Ovary (tissue), 9 donors: ENCODE measurements around the gene EEFSEC. TPM values are rescaled to one million over a fixed set of nuclear protein-coding genes. Genes with fewer than 3 reads are reported as not detected.

Source experiments
- DNase-seq, 5 donors: peaks; one replicate each; pipeline ENCODE4 v3.0.0-alpha.2; 2019 to 2020
- H3K27ac ChIP-seq, 2 donors: fragments of 200-600 bp; one replicate each; pipeline versions ENCODE4 v1.5.1 to v1.8.0; 2019 to 2022
- H3K27me3 ChIP-seq: fragments of 200-600 bp; one replicate; pipeline ENCODE4 v1.8.0; 2022
- H3K36me3 ChIP-seq: fragments of 200-600 bp; sonication (generic); one replicate; pipeline ENCODE4 v1.5.1; 2019
- H3K4me1 ChIP-seq: one replicate; pipeline ENCODE4 v1.8.1; 2013; ENCODE audit warnings: mild to moderate bottlenecking, moderate library complexity; ENCODE audit not compliant: insufficient read depth
- H3K4me3 ChIP-seq: fragments of 200-600 bp; sonication (generic); one replicate; pipeline ENCODE4 v1.5.1; 2017
- H3K9me3 ChIP-seq, 2 donors: fragments of 200-600 bp in 1 of 2; sonication (generic) in 1 of 2; one replicate each; pipeline versions ENCODE4 v1.5.1 to v1.8.1; 2013 to 2019; ENCODE audit warnings: mild to moderate bottlenecking in 1 of 2, moderate library complexity in 1 of 2
- CTCF ChIP-seq, 3 donors: fragments of 450-650 bp in 2 of 3; fragments of 200-600 bp in 1 of 3; IDR thresholded peaks; one replicate each; pipeline versions ENCODE4 v1.5.1 to v1.8.0; 2016 to 2022; ENCODE audit warnings: antibody characterized with exemption in 3 of 3, mild to moderate bottlenecking in 1 of 3
- EP300 ChIP-seq: sonication (generic); formaldehyde crosslinking; IDR thresholded peaks from one replicate; pipeline ENCODE4 v1.6.1; 2017; ENCODE audit warnings: antibody characterized with exemption
- POLR2A ChIP-seq: fragments of 450-650 bp; IDR thresholded peaks from one replicate; pipeline ENCODE4 v1.6.1; 2017; ENCODE audit warnings: antibody characterized with exemption, mild to moderate bottlenecking, moderate library complexity
- WGBS, 3 donors: extraction: QIAGEN DNeasy Blood & Tissue Kit in 1 of 3; methylation state at CpG; one replicate each; pipeline versions ENCODE4 v1.1.5 to v1.1.7; 2013 to 2017; 5-methylcytosine and 5-hydroxymethylcytosine counted together
- intact Hi-C, 4 donors: fragments of 100-400 bp; cut with DNase I; formaldehyde crosslinking; loops; one replicate each; pipeline versions ENCODE4 v1.11.0 to v1.15.1; 2022 to 2023
- polyA plus RNA-seq, 2 donors: library from polyadenylated mRNA; stranded (reverse); fragments of 200-250 nt in 1 of 2; fragments of 350-450 nt in 1 of 2; fragmentation: Illumina TruSeq in 1 of 2; extraction: RNeasy Lipid Tissue Mini Kit (QIAGEN cat#74804) in 1 of 2; gene quantifications; one replicate each; pipeline ENCODE4 v1.2.3, GENCODE V29; 2013 to 2014
- total RNA-seq, 7 donors: library from RNA; depleted of rRNA in 2 of 7; stranded (reverse); fragments of >200 nt in 2 of 7; fragmentation: NEBNext Ultra II Directional in 3 of 7; extraction: Animal tissue kit (Norgen Biotek cat#: 25700) in 3 of 7; gene quantifications; one replicate each; pipeline versions ENCODE4 v1.1.0 to v1.2.4, GENCODE V29; 2016 to 2023
- donor health status: DM: no; HTN: no; CAD: no; lungs with moderate emphysema.
- donor health status: DM: no; HTN: no; CAD: no.
- donor health status: Bipolar disorder and iron deficiency.
- donor health status: DM: yes; HTN: yes; CAD: no.
- donor health status: DM: no; HTN: no; CAD: no.
- donor health status: DM: yes; HTN: yes; CAD: no.

The EEFSEC gene
- total and polyA plus RNA-seq, 9 donors: 6.8 to 21.0 (median 15.4) TPM

GRCh38 chr3:128427872-128428822, 274.9 kb downstream of the EEFSEC start:
- intact Hi-C loops: loop anchor here (2.0 to 10.0 kb wide), 9 partner anchors 59 to 263 kb away; partner anchors contain the start of gene GATA2 (in 1 of the 4)
- Histone ChIP-seq H3K9me3 (no peaks in the 10 kb centered on the region), H3K36me3 (no peaks in the 10 kb centered on the region), H3K4me3 (no peak overlapping the region), H3K27ac (no peak overlapping the region), H3K27me3 (no peaks in the 10 kb centered on the region), H3K4me1 (peaks cover 2% of the 10 kb centered on the region)
- no peak for DNase-seq
- 91 to 94% (median 92%) methylated on average over 19 of the region's 19 CpGs for WGBS, 3 donors
- no peak for TF ChIP-seq EP300
- TF ChIP-seq CTCF (IDR thresholded peaks at IDR 0.05): no peak
- no peak for TF ChIP-seq POLR2A

- 83 to 88% (median 84%) methylated on average over 10 to 15 of the region's 15 CpGs for WGBS, 3 donors
- no peak overlapping the region for H3K27ac ChIP-seq
- no peak for DNase-seq
- intact Hi-C loops: loop anchor here (5.0 to 10.0 kb wide), 7 partner anchors 58 to 264 kb away; partner anchors contain the start of gene GATA2 (in 1 of the 4)
- H3K9me3 ChIP-seq: no peaks in the 10 kb centered on the region
- no peak overlapping the region for H3K4me3 ChIP-seq
- H3K27me3 ChIP-seq: no peaks in the 10 kb centered on the region
- no peak for TF ChIP-seq POLR2A
- no peak for TF ChIP-seq EP300
- no peak for TF ChIP-seq CTCF (IDR thresholded peaks at IDR 0.05)
- no peaks in the 10 kb centered on the region for H3K36me3 ChIP-seq
- peaks cover 3% of the 10 kb centered on the region for H3K4me1 ChIP-seq
Measured at GRCh38 chr3:128429275-128429674, 276.0 kb downstream of the EEFSEC start.

- H3K27ac ChIP-seq: no peak overlapping the region
- H3K36me3 ChIP-seq: no peaks in the 10 kb centered on the region
- H3K4me1 ChIP-seq: peaks cover 3% of the 10 kb centered on the region
- H3K9me3 ChIP-seq: no peaks in the 10 kb centered on the region
- H3K27me3 ChIP-seq: no peaks in the 10 kb centered on the region
- intact Hi-C loops: loop anchor here (5.0 to 10.0 kb wide), 7 partner anchors 58 to 265 kb away; partner anchors contain the start of gene GATA2 (in 1 of the 4)
- H3K4me3 ChIP-seq: no peak overlapping the region
- WGBS, 3 donors: 85 to 98% (median 89%) methylated on average over 6 to 8 of the region's 8 CpGs
- no peak for DNase-seq
- TF ChIP-seq EP300: no peak
- no peak for TF ChIP-seq POLR2A
- no peak for TF ChIP-seq CTCF (IDR thresholded peaks at IDR 0.05)
Measured at GRCh38 chr3:128429751-128430150, 276.5 kb downstream of the EEFSEC start.

- H3K27ac ChIP-seq: no peak overlapping the region
- no peak for DNase-seq
- no peaks in the 10 kb centered on the region for H3K27me3 ChIP-seq
- TF ChIP-seq CTCF (IDR thresholded peaks at IDR 0.05) (no peak), POLR2A (no peak), EP300 (no peak)
- H3K4me3 ChIP-seq: no peak overlapping the region
- intact Hi-C loops: loop anchor here in 1 of 4 donors (10.0 kb wide), 1 partner anchor 174 kb away; no protein-coding TSS in a partner anchor
- no peaks in the 10 kb centered on the region for H3K9me3 ChIP-seq
- peaks cover 3% of the 10 kb centered on the region for H3K4me1 ChIP-seq
- 84 to 95% (median 93%) methylated on average over 10 of the region's 10 CpGs for WGBS, 3 donors
- H3K36me3 ChIP-seq: no peaks in the 10 kb centered on the region
Measured at GRCh38 chr3:128430301-128430700, 277.0 kb downstream of the EEFSEC start.
